ENCODE data around the gene ITGAX.

ITGAX gene

GRCh38 chr16:31373235-31373634 lies 18.3 kb downstream of the ITGAX start:
- no peak for DNase-seq (ENCODE audit: low read depth in 2 of 2)

- DNase-seq (ENCODE audit: low read depth in 2 of 2): no peak
Observed at GRCh38 chr16:31375231-31375630, 20.3 kb downstream of the ITGAX start.

DNA sequence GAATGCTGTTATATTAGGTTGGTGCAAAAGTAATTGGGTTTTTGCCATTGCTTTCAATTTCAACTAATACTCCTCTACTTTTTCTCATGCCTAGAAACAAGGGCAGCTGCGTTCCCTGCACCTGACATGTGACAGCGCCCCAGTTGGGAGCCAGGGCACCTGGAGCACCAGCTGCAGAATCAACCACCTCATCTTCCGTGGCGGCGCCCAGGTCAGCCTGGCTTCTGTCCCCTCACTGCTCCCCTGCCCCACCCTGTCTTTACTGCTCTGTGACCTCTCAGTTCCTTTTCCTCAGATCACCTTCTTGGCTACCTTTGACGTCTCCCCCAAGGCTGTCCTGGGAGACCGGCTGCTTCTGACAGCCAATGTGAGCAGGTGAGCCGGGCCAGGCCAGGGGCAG lies 21.7 kb downstream of the ITGAX start:
- DNase-seq (ENCODE audit: low read depth in 2 of 2): no peak

DNA sequence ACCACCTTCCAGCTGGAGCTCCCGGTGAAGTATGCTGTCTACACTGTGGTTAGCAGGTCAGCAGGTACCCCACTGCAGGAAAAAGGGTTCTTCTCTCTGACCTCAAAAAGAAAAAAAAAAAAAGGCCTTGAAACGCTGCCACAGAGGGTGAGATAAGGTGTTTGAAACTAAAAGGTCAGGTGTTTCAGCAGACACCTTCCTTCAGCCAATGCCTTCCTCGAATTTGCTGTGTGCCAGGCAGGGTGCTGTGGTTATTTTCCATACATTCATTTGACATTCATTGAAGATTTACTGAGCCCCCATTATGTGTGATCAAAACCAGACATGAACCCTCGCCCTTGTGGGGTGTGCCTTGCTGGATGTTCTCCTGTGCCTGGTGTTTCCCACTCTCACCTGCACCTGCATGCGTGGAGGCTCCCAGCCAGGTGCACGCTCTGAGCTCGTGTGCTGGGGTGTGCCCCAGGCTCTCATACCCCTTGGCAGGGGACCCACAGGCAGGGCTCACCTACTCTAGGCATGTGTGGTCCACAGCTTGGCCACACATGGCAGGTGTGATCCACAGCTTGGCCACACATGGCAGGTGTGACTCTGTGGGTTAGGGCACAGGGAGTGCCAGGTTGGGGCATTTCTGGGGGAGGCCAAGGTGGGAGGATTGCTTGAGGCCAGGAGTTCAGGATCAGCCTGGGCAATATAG lies 22.4 kb downstream of the ITGAX start:
- DNase-seq (ENCODE audit: low read depth in 2 of 2): no peak

- DNase-seq (ENCODE audit: low read depth in 2 of 2): no peak
Observed at GRCh38 chr16:31380201-31380600, 25.2 kb downstream of the ITGAX start.

GRCh38 chr16:31382485-31383161 lies 27.6 kb downstream of the ITGAX start:
- peak; percentile 10 to 27 for DNase-seq (ENCODE audit: low read depth in 2 of 2)

GRCh38 chr16:31385680-31386079 lies 30.7 kb downstream of the ITGAX start:
- no peak for DNase-seq (ENCODE audit: low read depth in 2 of 2)

DNA sequence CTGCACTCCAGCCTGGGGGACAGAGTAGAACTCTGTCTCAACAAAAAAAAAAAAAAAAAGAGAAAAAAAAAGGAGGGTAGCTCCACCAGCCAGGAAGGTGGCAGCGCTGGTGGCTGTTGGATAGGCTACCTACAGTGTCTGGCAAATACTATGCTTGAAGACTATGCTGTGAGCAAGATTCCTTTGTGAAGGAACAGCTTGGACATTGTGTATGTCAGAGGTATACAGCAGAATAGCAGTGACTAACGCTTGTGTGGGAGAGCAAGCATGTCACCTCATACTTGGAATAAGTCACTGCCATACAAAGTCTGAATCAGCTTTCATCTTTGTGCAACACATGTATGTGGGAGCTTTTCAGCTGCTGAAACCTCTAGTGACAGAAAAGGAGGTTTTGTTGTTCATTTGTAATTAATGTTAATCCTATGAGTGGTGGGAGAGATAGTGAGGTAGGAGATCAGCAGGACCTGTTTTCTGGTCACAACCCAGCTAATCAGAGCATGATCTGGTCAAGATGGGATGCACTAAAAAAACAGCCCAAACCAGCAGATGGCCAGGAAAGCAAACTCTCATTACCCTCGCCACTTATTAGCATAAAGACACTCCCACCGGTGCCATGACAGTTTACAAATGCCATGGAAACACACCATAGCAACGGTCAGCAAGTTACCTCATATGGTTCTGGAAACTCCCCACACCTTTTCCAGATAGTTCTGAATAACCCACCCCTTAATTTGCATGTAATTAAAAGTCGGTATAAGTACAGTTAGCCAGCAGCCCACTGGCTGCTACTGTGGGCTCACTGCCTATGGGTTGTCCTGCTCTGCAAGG lies 31.4 kb downstream of the ITGAX start:
- DNase-seq (ENCODE audit: low read depth in 2 of 2): no peak

GRCh38 chr16:31388535-31388934 lies 33.6 kb downstream of the ITGAX start:
- DNase-seq (ENCODE audit: low read depth in 2 of 2): no peak

- no peak for DNase-seq (ENCODE audit: low read depth in 2 of 2)
Observed at GRCh38 chr16:31390504-31391041, 35.6 kb downstream of the ITGAX start.

DNA sequence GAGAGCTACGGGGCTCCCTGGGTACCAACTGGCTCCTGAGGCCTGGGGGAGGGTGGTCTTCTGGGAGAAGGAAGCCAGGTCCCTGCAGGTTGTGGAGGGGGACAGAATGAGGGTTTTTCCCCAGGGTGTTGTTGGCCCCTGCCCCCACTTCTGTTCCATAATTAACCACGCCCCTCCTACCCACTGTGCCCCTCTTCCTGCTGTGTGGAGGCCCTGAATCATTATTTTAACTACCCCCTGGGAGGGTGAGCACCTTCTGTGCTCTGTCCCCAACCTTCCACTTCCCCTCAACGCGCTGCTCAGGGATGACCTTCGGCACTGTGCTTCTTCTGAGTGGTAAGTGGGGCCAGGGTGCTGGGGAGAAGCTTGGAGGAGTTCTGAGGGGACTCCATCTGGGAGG lies 38.1 kb downstream of the ITGAX start, which contains the start of gene ITGAD:
TSS of gene ITGAD (plus strand) at position 280 of the 400 bp plus-strand sequence. CDS start at position 306, 26 bp downstream.
- DNase-seq (ENCODE audit: low read depth in 2 of 2): no peak

DNA sequence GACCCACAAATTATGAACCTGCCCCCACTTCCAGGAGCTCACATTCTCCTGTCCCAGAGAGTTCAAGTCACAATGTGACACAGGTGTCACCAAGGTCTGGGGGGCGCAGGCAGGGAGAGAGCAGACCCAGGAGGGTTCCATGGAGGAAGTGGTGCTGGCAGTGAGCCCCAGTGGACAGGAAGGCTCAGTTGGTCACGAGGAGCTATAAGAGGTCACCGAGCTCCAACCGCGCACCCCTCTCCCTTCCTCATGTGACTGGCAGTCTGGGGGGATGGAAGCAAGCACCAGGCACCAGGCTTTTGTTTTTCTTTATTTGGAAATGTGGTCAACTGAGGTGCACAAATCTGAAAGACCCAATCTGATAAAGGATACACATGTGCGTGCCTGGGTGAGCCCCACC lies 40.7 kb downstream of the ITGAX start:
- no peak for DNase-seq (ENCODE audit: low read depth in 2 of 2)

GRCh38 chr16:31397096-31397660 lies 42.2 kb downstream of the ITGAX start:
- DNase-seq (ENCODE audit: low read depth in 2 of 2): no peak

GRCh38 chr16:31397701-31398100 lies 42.7 kb downstream of the ITGAX start:
- DNase-seq (ENCODE audit: low read depth in 2 of 2): no peak

DNA sequence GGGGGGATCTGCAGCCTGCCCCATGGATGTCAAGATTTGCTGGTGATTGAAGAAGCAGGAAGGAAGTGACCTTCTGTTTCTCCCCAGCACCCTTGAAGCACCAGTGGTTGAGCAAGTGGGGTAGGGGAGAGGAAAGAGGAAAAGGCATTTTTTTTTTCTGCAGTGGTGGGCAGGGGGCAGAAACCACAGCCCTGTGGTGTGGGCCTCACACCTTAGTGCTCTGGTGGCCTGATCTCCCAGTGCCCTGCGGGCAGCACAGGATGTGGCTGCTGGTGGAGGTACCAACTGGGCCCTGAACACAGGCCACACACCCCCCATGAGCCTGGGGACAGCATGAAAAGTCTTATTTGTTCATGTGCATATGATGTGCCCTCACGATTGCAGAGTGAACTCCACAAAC lies 45.2 kb downstream of the ITGAX start:
- no peak for DNase-seq (ENCODE audit: low read depth in 2 of 2)

DNA sequence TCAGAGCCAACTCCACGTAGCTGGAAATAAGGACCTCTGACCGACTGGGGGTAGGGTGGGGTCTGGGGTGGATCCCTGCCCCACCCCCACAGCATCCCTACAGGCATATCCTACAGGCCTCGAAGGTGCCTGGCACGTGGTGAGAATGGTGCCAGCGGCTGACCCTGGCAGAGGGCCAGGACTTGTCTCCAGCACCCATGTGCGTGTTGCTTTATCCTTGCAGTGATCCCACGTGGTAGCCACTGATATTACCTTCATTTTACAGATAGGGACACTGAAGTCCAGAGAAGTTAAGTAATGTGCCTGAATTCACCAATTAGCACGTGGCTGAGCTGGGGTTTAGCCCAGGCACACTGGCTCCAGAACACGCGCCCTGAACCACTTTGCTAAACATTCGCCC lies 46.5 kb downstream of the ITGAX start:
- no peak for DNase-seq (ENCODE audit: low read depth in 2 of 2)

- DNase-seq (ENCODE audit: low read depth in 2 of 2): no peak
Observed at GRCh38 chr16:31402687-31403086, 47.7 kb downstream of the ITGAX start.

GRCh38 chr16:31403590-31404352 lies 48.8 kb downstream of the ITGAX start:
- DNase-seq (ENCODE audit: low read depth in 2 of 2): no peak

- DNase-seq (ENCODE audit: low read depth in 2 of 2): no peak
Observed at GRCh38 chr16:31404353-31405064, 49.5 kb downstream of the ITGAX start.

- DNase-seq (ENCODE audit: low read depth in 2 of 2): no peak
Observed at GRCh38 chr16:31407406-31407805, 52.4 kb downstream of the ITGAX start.

GRCh38 chr16:31409433-31409832 lies 54.5 kb downstream of the ITGAX start:
- no peak for DNase-seq (ENCODE audit: low read depth in 2 of 2)

Measured in stimulated activated CD4-positive, alpha-beta T cell treated with anti-CD3 and anti-CD28 coated beads, Interleukin-1b, Interleukin-23, amount 100 ng/mL, for 1 hour (primary cell).